Measurements from ENCODE around the gene MAP1LC3B2.

MAP1LC3B2 gene

GRCh38 chr12:116559162-116559935, at the start of gene MAP1LC3B2:
TSS of gene MAP1LC3B2 (plus strand) at chr12:116559381. CDS start at chr12:116575943, 16,562 bp downstream.
- peak; percentile 13 to 48 (median 27) for DNase-seq (ENCODE audit: low read depth in 4 of 4, low spot score in 1 of 4)

GRCh38 chr12:116513944-116514343, 45.2 kb upstream of the MAP1LC3B2 start:
- DNase-seq (ENCODE audit: low read depth in 4 of 4, low spot score in 1 of 4) = no peak

GRCh38 chr12:116515684-116516083, 43.5 kb upstream of the MAP1LC3B2 start:
- DNase-seq (ENCODE audit: low read depth in 4 of 4, low spot score in 1 of 4) = no peak

- no peak for DNase-seq (ENCODE audit: low read depth in 4 of 4, low spot score in 1 of 4)
Measured at GRCh38 chr12:116516657-116517056, 42.5 kb upstream of the MAP1LC3B2 start.

GRCh38 chr12:116517431-116518045, 41.6 kb upstream of the MAP1LC3B2 start:
- DNase-seq (ENCODE audit: low read depth in 4 of 4, low spot score in 1 of 4) = no peak

GRCh38 chr12:116520225-116520760, 38.9 kb upstream of the MAP1LC3B2 start:
- DNase-seq (ENCODE audit: low read depth in 4 of 4, low spot score in 1 of 4) = no peak

GRCh38 chr12:116520801-116521471, 38.2 kb upstream of the MAP1LC3B2 start:
- no peak for DNase-seq (ENCODE audit: low read depth in 4 of 4, low spot score in 1 of 4)

- DNase-seq (ENCODE audit: low read depth in 4 of 4, low spot score in 1 of 4) = no peak
Measured at GRCh38 chr12:116524311-116524710, 34.9 kb upstream of the MAP1LC3B2 start.

GRCh38 chr12:116524964-116525379, 34.2 kb upstream of the MAP1LC3B2 start:
- DNase-seq (ENCODE audit: low read depth in 4 of 4, low spot score in 1 of 4) = no peak

GRCh38 chr12:116525418-116526001, 33.7 kb upstream of the MAP1LC3B2 start:
- DNase-seq (ENCODE audit: low read depth in 4 of 4, low spot score in 1 of 4) = no peak

- no peak for DNase-seq (ENCODE audit: low read depth in 4 of 4, low spot score in 1 of 4)
Measured at GRCh38 chr12:116528065-116528464, 31.1 kb upstream of the MAP1LC3B2 start.

GRCh38 chr12:116528498-116528897, 30.7 kb upstream of the MAP1LC3B2 start:
- no peak for DNase-seq (ENCODE audit: low read depth in 4 of 4, low spot score in 1 of 4)

GRCh38 chr12:116529048-116529447, 30.1 kb upstream of the MAP1LC3B2 start:
- DNase-seq (ENCODE audit: low read depth in 4 of 4, low spot score in 1 of 4) = no peak

- DNase-seq (ENCODE audit: low read depth in 4 of 4, low spot score in 1 of 4) = no peak
Measured at GRCh38 chr12:116529686-116530085, 29.5 kb upstream of the MAP1LC3B2 start.

GRCh38 chr12:116532428-116532827, 26.8 kb upstream of the MAP1LC3B2 start:
- DNase-seq (ENCODE audit: low read depth in 4 of 4, low spot score in 1 of 4) = no peak

- DNase-seq (ENCODE audit: low read depth in 4 of 4, low spot score in 1 of 4) = no peak
Measured at GRCh38 chr12:116532986-116533342, 26.2 kb upstream of the MAP1LC3B2 start.

GRCh38 chr12:116533343-116534251, 25.6 kb upstream of the MAP1LC3B2 start:
- DNase-seq (ENCODE audit: low read depth in 4 of 4, low spot score in 1 of 4) = peak; percentile 60 to 73 (median 67)

- no peak for DNase-seq (ENCODE audit: low read depth in 4 of 4, low spot score in 1 of 4)
Measured at GRCh38 chr12:116534311-116535121, 24.7 kb upstream of the MAP1LC3B2 start.

GRCh38 chr12:116535241-116535640, 23.9 kb upstream of the MAP1LC3B2 start:
- no peak for DNase-seq (ENCODE audit: low read depth in 4 of 4, low spot score in 1 of 4)

All from stimulated activated CD4-positive, alpha-beta T cell treated with anti-CD3 and anti-CD28 coated beads, Interleukin-1b, Interleukin-23, amount 100 ng/mL, for 24 hours (primary cell).